ENCODE data around the gene SP6.

SP6 gene

DNA sequence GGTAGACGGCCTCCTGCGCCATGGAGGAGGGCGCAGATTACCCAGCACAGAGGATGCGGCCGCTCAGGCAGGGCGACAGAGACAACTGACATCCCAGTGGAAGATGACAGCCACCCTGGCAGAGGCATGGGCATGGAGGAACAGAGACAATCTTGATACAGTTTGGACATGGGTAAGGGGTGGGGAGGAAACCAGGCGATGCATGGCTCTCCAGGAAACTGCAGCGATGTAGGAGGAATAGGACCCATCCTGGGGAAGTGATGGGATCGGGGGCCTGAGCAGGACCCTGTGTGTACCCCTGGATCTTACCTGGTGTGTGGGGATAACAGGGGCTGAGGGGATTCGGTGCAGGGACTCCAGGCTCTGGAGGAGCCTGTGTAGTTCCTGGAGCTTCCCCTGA, 34.0 kb downstream of the SP6 start:
- DNase-seq (ENCODE audit: low read depth) = no peak
- TF ChIP-seq CTCF (IDR thresholded peaks at IDR 0.05; ENCODE audit: control insufficient read depth, insufficient read depth, low read depth, low read length, missing control alignments) = no peak
- no peak overlapping the region for H3K4me3 ChIP-seq (ENCODE audit: control insufficient read depth, low read depth, low read length)

GRCh38 chr17:47816111-47816735, 34.7 kb downstream of the SP6 start:
- DNase-seq (ENCODE audit: low read depth) = no peak
- no peak for TF ChIP-seq CTCF (IDR thresholded peaks at IDR 0.05; ENCODE audit: control insufficient read depth, insufficient read depth, low read depth, low read length, missing control alignments)

GRCh38 chr17:47815106-47815918, 35.7 kb downstream of the SP6 start:
- no peak overlapping the region for H3K4me3 ChIP-seq (ENCODE audit: control insufficient read depth, low read depth, low read length)
- TF ChIP-seq CTCF (IDR thresholded peaks at IDR 0.05; ENCODE audit: control insufficient read depth, insufficient read depth, low read depth, low read length, missing control alignments) = no peak
- DNase-seq (ENCODE audit: low read depth) = no peak

More at GRCh38 chr17:47816111-47816735, 34.7 kb downstream of the SP6 start:
- no peak overlapping the region for H3K4me3 ChIP-seq (ENCODE audit: control insufficient read depth, low read depth, low read length)

DNA sequence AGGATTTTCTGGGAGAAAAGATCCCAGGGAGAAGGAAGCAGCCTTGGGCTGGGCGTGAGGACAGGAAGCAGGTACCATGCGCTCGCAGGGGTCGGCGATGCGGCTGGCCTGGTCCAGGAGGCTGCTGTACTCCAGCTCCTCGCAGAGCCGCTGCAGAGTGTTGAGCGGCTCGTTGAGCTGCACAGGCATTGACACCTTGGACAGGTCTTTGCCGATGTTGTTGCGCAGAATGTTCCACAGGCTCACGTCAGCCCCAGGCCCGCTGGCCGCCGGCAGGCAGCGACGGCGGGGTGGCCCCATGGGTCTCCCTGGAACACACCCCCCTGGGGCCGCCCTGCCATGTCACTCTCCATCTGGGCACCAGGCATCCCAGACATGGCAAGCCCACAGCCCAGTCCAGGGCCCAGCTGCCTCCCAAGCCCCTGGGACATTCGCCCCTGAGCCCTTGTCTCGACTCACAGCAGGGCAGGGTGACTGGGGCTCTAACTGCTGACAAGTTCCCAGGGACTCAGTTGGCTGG, 37.4 kb downstream of the SP6 start:
- no peak overlapping the region for H3K4me3 ChIP-seq (ENCODE audit: control insufficient read depth, low read depth, low read length)
- no peak for DNase-seq (ENCODE audit: low read depth)
- no peak for TF ChIP-seq CTCF (IDR thresholded peaks at IDR 0.05; ENCODE audit: control insufficient read depth, insufficient read depth, low read depth, low read length, missing control alignments)

- DNase-seq (ENCODE audit: low read depth) = no peak
- H3K4me3 ChIP-seq (ENCODE audit: control insufficient read depth, low read depth, low read length) = no peak overlapping the region
- TF ChIP-seq CTCF (IDR thresholded peaks at IDR 0.05; ENCODE audit: control insufficient read depth, insufficient read depth, low read depth, low read length, missing control alignments) = no peak
These were observed 37.9 kb downstream of the SP6 start for GRCh38 chr17:47813077-47813476.

DNA sequence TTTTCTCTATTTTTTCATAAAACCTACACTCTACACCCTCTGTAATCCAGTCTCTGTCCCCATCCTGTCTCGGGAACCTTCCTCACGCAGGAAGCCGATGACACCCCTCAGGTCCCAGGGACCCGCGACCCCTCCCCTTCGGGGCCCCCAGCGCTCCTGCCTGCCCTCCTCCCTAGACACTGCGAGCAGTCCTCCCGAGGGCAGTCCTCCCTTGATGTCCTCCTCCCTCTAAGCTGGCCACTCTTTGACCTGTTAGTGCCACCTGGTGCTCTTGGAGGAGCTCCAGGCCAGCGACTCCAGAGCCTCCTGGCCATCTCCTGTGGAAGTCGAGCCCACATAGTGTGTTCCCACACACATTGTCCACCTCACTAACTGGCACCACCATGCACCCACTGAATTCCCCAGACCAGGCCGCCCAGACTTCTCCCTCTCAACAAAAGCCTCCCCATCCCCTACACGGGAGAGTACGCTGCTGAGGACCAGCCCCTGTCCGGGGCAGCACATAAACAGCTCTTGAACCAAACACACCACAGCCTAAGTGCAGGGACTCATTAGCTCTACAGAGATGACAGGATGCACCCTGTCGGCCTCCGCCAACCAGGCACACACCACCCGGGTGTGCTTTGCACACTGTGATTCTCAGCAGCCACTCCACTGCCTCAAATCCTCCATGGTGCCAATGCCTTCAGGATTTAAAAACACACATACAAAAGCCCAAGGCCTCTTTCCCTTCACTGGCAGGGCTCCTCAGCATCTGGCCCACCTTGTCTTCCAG, 38.6 kb downstream of the SP6 start:
- H3K4me3 ChIP-seq (ENCODE audit: control insufficient read depth, low read depth, low read length) = no peak overlapping the region
- TF ChIP-seq CTCF (IDR thresholded peaks at IDR 0.05; ENCODE audit: control insufficient read depth, insufficient read depth, low read depth, low read length, missing control alignments) = no peak
- no peak for DNase-seq (ENCODE audit: low read depth)
